A673 (cell line): ENCODE measurements around the gene PARD6G. TPM values are rescaled to one million over a fixed set of nuclear protein-coding genes. Genes with fewer than 3 reads are reported as not detected.
"Not testable (repeated sequence)": the region's sequence is repeated elsewhere in the genome, so short reads cannot be mapped to it uniquely, and the experiment has no call there.

Experiments
- BruUV-seq: library from RNA; stranded (reverse); fragments of 400-500 nt; replicated peaks from 2 replicates; lab custom pipeline; 2021; lab: Mats Ljungman, UMichigan
- CTCF ChIA-PET: fragments of 300-600 bp; sonication (Branson Sonifier 250); formaldehyde crosslinking; loops from one replicate; lab custom pipeline; 2022; ENCODE audit warnings: antibody characterized with exemption; lab: Charles Lee
- POLR2A ChIA-PET: fragments of 300-600 bp; sonication (Branson Sonifier 250); formaldehyde crosslinking; loops from one replicate; lab custom pipeline; 2022; ENCODE audit warnings: antibody characterized with exemption; ENCODE audit not compliant: low non-redundant PET; lab: Charles Lee
- DNase-seq: peaks from one replicate; pipeline ENCODE4 v3.0.0-alpha.2; 2015; ENCODE audit warnings: low spot score
- H3K27ac ChIP-seq: fragments of 200-600 bp; sonication (generic); 2 replicates; pipeline ENCODE4 v1.5.1; 2016; ENCODE audit warnings: mixed run types, low read depth, mild to moderate bottlenecking, mixed read lengths, antibody characterized with exemption, low read length; ENCODE audit not compliant: poor library complexity, severe bottlenecking
- H3K27me3 ChIP-seq: fragments of 200-600 bp; sonication (generic); replicated peaks from 2 replicates; pipeline ENCODE4 v1.6.1; 2017; ENCODE audit warnings: mixed run types, low read depth, mild to moderate bottlenecking, mixed read lengths, antibody characterized with exemption, low read length; ENCODE audit not compliant: insufficient read depth, poor library complexity
- H3K36me3 ChIP-seq: fragments of 200-600 bp; sonication (generic); 2 replicates; pipeline ENCODE4 v1.6.1; 2016; ENCODE audit warnings: mixed run types, mild to moderate bottlenecking, mixed read lengths, antibody characterized with exemption, low read length; ENCODE audit not compliant: insufficient read depth, poor library complexity, severe bottlenecking
- H3K4me1 ChIP-seq: fragments of 200-600 bp; sonication (generic); 2 replicates; pipeline ENCODE4 v1.6.1; 2017; ENCODE audit warnings: mixed run types, mild to moderate bottlenecking, mixed read lengths, antibody characterized with exemption, low read length; ENCODE audit not compliant: insufficient read depth, poor library complexity, severe bottlenecking
- H3K4me3 ChIP-seq: fragments of 200-600 bp; sonication (generic); 2 replicates; pipeline ENCODE4 v1.5.1; 2016; ENCODE audit warnings: low read depth, mixed run types, mild to moderate bottlenecking, mixed read lengths, low read length; ENCODE audit not compliant: poor library complexity, severe bottlenecking
- H3K9me3 ChIP-seq: fragments of 200-600 bp; sonication (generic); 2 replicates; pipeline ENCODE4 v1.6.1; 2016; ENCODE audit warnings: mixed run types, low read depth, mild to moderate bottlenecking, mixed read lengths, antibody characterized with exemption, low read length; ENCODE audit not compliant: poor library complexity, severe bottlenecking
- EZH2 ChIP-seq: fragments of 200-600 bp; sonication (generic); IDR thresholded peaks from 2 replicates; pipeline ENCODE4 v1.6.1; 2017; ENCODE audit warnings: borderline replicate concordance, low read depth, mild to moderate bottlenecking, mixed read lengths, antibody characterized with exemption, low read length; ENCODE audit not compliant: poor library complexity, severe bottlenecking
- intact Hi-C: fragments of 100-400 bp; cut with micrococcal nuclease; formaldehyde crosslinking; loops from one replicate; pipeline ENCODE4 v1.10.0; 2022; ENCODE audit not compliant: unreplicated experiment
- total RNA-seq: library from RNA; stranded (reverse); gene quantifications from 2 replicates; pipeline ENCODE4 v1.2.3, GENCODE V29; 2021
- TF ChIP-seq, protein P1 (sequence below): fragments of 300-800, 200-600 bp; sonication (generic); conservative IDR thresholded peaks from 2 replicates; pipeline ENCODE4 v1.5.1; 2017; ENCODE audit warnings: low read depth, mild to moderate bottlenecking, antibody characterized with exemption, low read length, moderate library complexity, mixed read lengths

Gene PARD6G
- total RNA-seq, 1 experiment from 2014 or later: 7.9 TPM

DNA sequence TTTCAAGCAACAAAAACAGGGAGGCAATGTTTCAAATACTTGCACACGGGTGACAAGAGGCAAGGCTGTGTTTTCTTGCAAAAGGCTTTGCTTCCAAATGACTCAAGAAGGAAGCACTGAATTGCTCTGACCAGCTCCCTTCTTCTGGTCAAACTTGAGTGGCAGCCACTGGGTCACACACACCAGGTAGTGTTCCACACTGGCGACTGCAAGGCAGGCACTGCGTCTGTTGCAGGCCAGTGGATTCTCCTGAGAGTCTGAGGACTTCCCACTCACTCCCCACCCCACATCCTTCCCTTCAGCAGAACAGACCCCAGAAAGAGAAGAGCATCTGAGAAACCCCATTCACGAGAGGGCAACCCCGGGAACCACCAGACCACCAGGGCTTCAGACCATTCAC lies 19.8 kb downstream of the PARD6G start:
- no peaks in the 10 kb centered on the region for H3K9me3 ChIP-seq
- no peak for DNase-seq
- no peak overlapping the region for H3K4me3 ChIP-seq
- H3K36me3 ChIP-seq: no peaks in the 10 kb centered on the region
- H3K4me1 ChIP-seq: no peaks in the 10 kb centered on the region
- CTCF ChIA-PET: no interaction called here
- H3K27ac ChIP-seq: no peak overlapping the region
- TF ChIP-seq, protein P1, sequence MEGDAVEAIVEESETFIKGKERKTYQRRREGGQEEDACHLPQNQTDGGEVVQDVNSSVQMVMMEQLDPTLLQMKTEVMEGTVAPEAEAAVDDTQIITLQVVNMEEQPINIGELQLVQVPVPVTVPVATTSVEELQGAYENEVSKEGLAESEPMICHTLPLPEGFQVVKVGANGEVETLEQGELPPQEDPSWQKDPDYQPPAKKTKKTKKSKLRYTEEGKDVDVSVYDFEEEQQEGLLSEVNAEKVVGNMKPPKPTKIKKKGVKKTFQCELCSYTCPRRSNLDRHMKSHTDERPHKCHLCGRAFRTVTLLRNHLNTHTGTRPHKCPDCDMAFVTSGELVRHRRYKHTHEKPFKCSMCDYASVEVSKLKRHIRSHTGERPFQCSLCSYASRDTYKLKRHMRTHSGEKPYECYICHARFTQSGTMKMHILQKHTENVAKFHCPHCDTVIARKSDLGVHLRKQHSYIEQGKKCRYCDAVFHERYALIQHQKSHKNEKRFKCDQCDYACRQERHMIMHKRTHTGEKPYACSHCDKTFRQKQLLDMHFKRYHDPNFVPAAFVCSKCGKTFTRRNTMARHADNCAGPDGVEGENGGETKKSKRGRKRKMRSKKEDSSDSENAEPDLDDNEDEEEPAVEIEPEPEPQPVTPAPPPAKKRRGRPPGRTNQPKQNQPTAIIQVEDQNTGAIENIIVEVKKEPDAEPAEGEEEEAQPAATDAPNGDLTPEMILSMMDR: no peak
- TF ChIP-seq EZH2: no peak
- H3K27me3 ChIP-seq: no peaks in the 10 kb centered on the region
- intact Hi-C loops: no loop called here
- POLR2A ChIA-PET: no interaction called here
- no TSS peak for BruUV-seq

DNA sequence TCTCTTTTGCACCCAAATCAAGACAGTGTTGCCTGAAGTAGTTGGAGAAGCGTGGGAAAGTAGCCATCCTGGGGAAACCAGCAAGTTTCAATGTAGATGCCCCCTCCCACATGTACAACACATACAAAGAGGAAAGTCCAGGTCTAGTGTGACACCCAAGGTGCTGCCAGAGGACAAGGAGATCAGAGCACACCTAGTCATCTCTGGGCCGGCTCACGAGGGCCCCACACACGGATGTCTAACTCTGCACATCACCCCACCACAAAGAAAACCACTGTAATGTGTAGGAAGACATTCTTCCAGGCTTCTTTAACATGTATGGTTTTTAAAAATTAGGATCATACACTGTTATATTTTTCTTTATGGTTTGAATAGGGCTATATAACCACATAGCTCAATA lies 21.6 kb downstream of the PARD6G start:
- ChIA-PET CTCF (interaction anchor here (1.7 kb wide), 1 partner anchor 25 kb away, joined by 6 read pairs; no protein-coding TSS in a partner anchor), POLR2A (no interaction called here)
- H3K36me3 ChIP-seq: no peaks in the 10 kb centered on the region
- DNase-seq: no peak
- no peaks in the 10 kb centered on the region for H3K4me1 ChIP-seq
- intact Hi-C loops: no loop called here
- H3K27ac ChIP-seq: no peak overlapping the region
- TF ChIP-seq, protein P1: no peak
- TF ChIP-seq EZH2: no peak
- H3K27me3 ChIP-seq: no peaks in the 10 kb centered on the region
- no peak overlapping the region for H3K4me3 ChIP-seq
- BruUV-seq: no TSS peak
- no peaks in the 10 kb centered on the region for H3K9me3 ChIP-seq

GRCh38 chr18:80223581-80224148 lies 23.6 kb downstream of the PARD6G start:
- no TSS peak for BruUV-seq
- CTCF ChIA-PET: no interaction called here
- no peak overlapping the region for H3K4me3 ChIP-seq
- H3K4me1 ChIP-seq: no peaks in the 10 kb centered on the region
- no peaks in the 10 kb centered on the region for H3K36me3 ChIP-seq
- H3K27ac ChIP-seq: no peak overlapping the region
- intact Hi-C loops: no loop called here
- no peaks in the 10 kb centered on the region for H3K9me3 ChIP-seq
- no peaks in the 10 kb centered on the region for H3K27me3 ChIP-seq
- no peak for DNase-seq
- POLR2A ChIA-PET: no interaction called here
- TF ChIP-seq EZH2: no peak
- TF ChIP-seq, protein P1: no peak

GRCh38 chr18:80219488-80219887 lies 27.8 kb downstream of the PARD6G start:
- H3K9me3 ChIP-seq, H3K4me1 ChIP-seq, POLR2A ChIA-PET, H3K4me3 ChIP-seq, CTCF ChIA-PET, BruUV-seq, H3K36me3 ChIP-seq, DNase-seq, intact Hi-C loops, H3K27ac ChIP-seq, H3K27me3 ChIP-seq: not testable (repeated sequence)
